K562 (cell line): ENCODE data around the gene SMIM8.

Experiments
- CTCF ChIP-seq, 3 experiments: IDR thresholded peaks in 2 of 3; conservative IDR thresholded peaks in 1 of 3; 2 replicates each; pipeline ENCODE4 v1.5.1; 2011 to 2012; ENCODE audit warnings: low read length in 3 of 3, mild to moderate bottlenecking in 3 of 3, control low read depth in 2 of 3, improper control_type of control experiment in 1 of 3, inconsistent platforms in 1 of 3, low read depth in 1 of 3, mixed read lengths in 1 of 3, moderate library complexity in 1 of 3; ENCODE audit not compliant: insufficient read depth in 2 of 3
- E2F6 ChIP-seq, 2 experiments: IDR thresholded peaks; 2 replicates each; pipeline ENCODE4 v1.6.1; 2011; ENCODE audit warnings: borderline replicate concordance in 1 of 2, control low read depth in 1 of 2, low read depth in 1 of 2, low read length in 1 of 2, mild to moderate bottlenecking in 1 of 2, mixed read lengths in 1 of 2, moderate library complexity in 1 of 2; ENCODE audit not compliant: insufficient read depth in 1 of 2, insufficient read length in 1 of 2, poor library complexity in 1 of 2, severe bottlenecking in 1 of 2; ENCODE audit errors: extremely low read depth in 1 of 2
- ESRRA ChIP-seq: fragments of 450-650 bp; IDR thresholded peaks from 2 replicates; pipeline ENCODE4 v1.6.1; 2014; ENCODE audit warnings: low read depth, mild to moderate bottlenecking, moderate library complexity, borderline replicate concordance
- FOXP4 ChIP-seq: sonication (generic); formaldehyde crosslinking; IDR thresholded peaks from 2 replicates; pipeline ENCODE4 v1.8.0; 2022; ENCODE audit warnings: mild to moderate bottlenecking, missing genetic modification reagents, borderline replicate concordance
- NR1H2 ChIP-seq: sonication (generic); formaldehyde crosslinking; IDR thresholded peaks from 2 replicates; pipeline ENCODE4 v1.4.0; 2020; ENCODE audit warnings: mild to moderate bottlenecking, missing genetic modification reagents
- NR2F6 ChIP-seq: fragments of 450-650 bp; formaldehyde crosslinking; IDR thresholded peaks from 2 replicates; pipeline ENCODE4 v1.4.0; 2020; ENCODE audit warnings: mild to moderate bottlenecking
- POLR3G ChIP-seq: IDR thresholded peaks from 2 replicates; pipeline ENCODE4 v1.6.1; 2011; ENCODE audit not compliant: insufficient read length, insufficient replicate concordance; ENCODE audit errors: extremely low read depth
- RCOR1 ChIP-seq, 2 experiments: IDR thresholded peaks; 2 replicates each; pipeline ENCODE4 v1.6.1; 2012; ENCODE audit warnings: low read depth in 2 of 2, low read length in 2 of 2, borderline replicate concordance in 1 of 2, improper control_type of control experiment in 1 of 2
- ZFP1 ChIP-seq: fragments of 450-650 bp; formaldehyde crosslinking; IDR thresholded peaks from 2 replicates; pipeline ENCODE4 v1.4.0; 2020; ENCODE audit warnings: mild to moderate bottlenecking, mixed read lengths

GRCh38 chr6:87346700-87347099 is 24.3 kb downstream of the SMIM8 start:
- TF ChIP-seq RCOR1 (IDR thresholded peaks at IDR 0.05; ENCODE audit: borderline replicate concordance in 1 of 2, low read depth in 2 of 2, low read length in 2 of 2): no peak
- TF ChIP-seq ESRRA: no peak
- TF ChIP-seq E2F6 (IDR thresholded peaks at IDR 0.05; ENCODE audit: borderline replicate concordance in 1 of 2, extremely low read depth in 1 of 2, insufficient read depth in 1 of 2, insufficient read length in 1 of 2, low read depth in 1 of 2, low read length in 1 of 2, poor library complexity in 1 of 2, severe bottlenecking in 1 of 2): no peak
- TF ChIP-seq ZFP1: no peak
- TF ChIP-seq FOXP4: no peak
- no peak for TF ChIP-seq CTCF (IDR thresholded peaks at IDR 0.05 in 2 of 3, conservative IDR thresholded peaks at IDR 0.05 in 1 of 3; ENCODE audit: insufficient read depth in 2 of 3, low read depth in 1 of 3, low read length in 3 of 3)
- TF ChIP-seq NR1H2 (CRISPR knock-in tag): no peak
- TF ChIP-seq NR2F6: no peak
- no peak for TF ChIP-seq POLR3G
